H9 (cell line): Measurements from ENCODE around the gene TRIM44. TPM values are rescaled to one million over a fixed set of nuclear protein-coding genes. Genes with fewer than 3 reads are reported as not detected.

ENCODE experiments used
- DNase-seq: peaks from one replicate; pipeline ENCODE4 v3.0.0-alpha.2; 2017
- H2AFZ ChIP-seq: one replicate; pipeline ENCODE4 v1.6.1; 2013; ENCODE audit warnings: mild to moderate bottlenecking, low read length, control low read depth, moderate library complexity
- H2AK5ac ChIP-seq: 2 replicates; pipeline ENCODE4 v1.6.1; 2013; ENCODE audit warnings: low read length, control low read depth, mixed read lengths; ENCODE audit not compliant: insufficient read length
- H2BK120ac ChIP-seq: one replicate; pipeline ENCODE4 v1.6.1; 2013; ENCODE audit warnings: low read depth, mild to moderate bottlenecking, low read length, control low read depth, inconsistent platforms; ENCODE audit not compliant: poor library complexity, severe bottlenecking
- H2BK12ac ChIP-seq: 2 replicates; pipeline ENCODE4 v1.6.1; 2013; ENCODE audit warnings: low read length, control low read depth, mixed read lengths, low read depth; ENCODE audit not compliant: insufficient read length
- H2BK15ac ChIP-seq: 2 replicates; pipeline ENCODE4 v1.6.1; 2013; ENCODE audit warnings: low read depth, low read length, control low read depth
- H2BK20ac ChIP-seq: one replicate; pipeline ENCODE4 v1.6.1; 2013; ENCODE audit warnings: low read depth, mild to moderate bottlenecking, low read length, control low read depth, inconsistent platforms; ENCODE audit not compliant: poor library complexity, severe bottlenecking
- H2BK5ac ChIP-seq: 2 replicates; pipeline ENCODE4 v1.6.1; 2013; ENCODE audit warnings: low read length, control low read depth, mixed read lengths; ENCODE audit not compliant: insufficient read length
- H3K14ac ChIP-seq: 2 replicates; pipeline ENCODE4 v1.6.1; 2013; ENCODE audit warnings: low read length, control low read depth; ENCODE audit not compliant: insufficient read depth
- H3K18ac ChIP-seq: 2 replicates; pipeline ENCODE4 v1.6.1; 2013; ENCODE audit warnings: low read depth, mild to moderate bottlenecking, mixed read lengths, low read length, control low read depth; ENCODE audit not compliant: insufficient read length
- H3K23ac ChIP-seq: 2 replicates; pipeline ENCODE4 v1.6.1; 2013; ENCODE audit warnings: low read length, control low read depth, mixed read lengths, low read depth; ENCODE audit not compliant: insufficient read length
- H3K23me2 ChIP-seq: 2 replicates; pipeline ENCODE4 v1.6.1; 2013; ENCODE audit warnings: low read depth, mild to moderate bottlenecking, mixed read lengths, low read length, control low read depth; ENCODE audit not compliant: insufficient read length, poor library complexity, severe bottlenecking
- H3K27ac ChIP-seq: 2 replicates; pipeline ENCODE4 v1.5.1; 2013; ENCODE audit warnings: low read length, control low read depth, mixed read lengths, low read depth; ENCODE audit not compliant: insufficient read length
- H3K27me3 ChIP-seq: 2 replicates; pipeline ENCODE4 v1.6.1; 2013; ENCODE audit warnings: low read length, control low read depth, inconsistent platforms; ENCODE audit not compliant: insufficient read depth
- H3K4ac ChIP-seq: 2 replicates; pipeline ENCODE4 v1.6.1; 2013; ENCODE audit warnings: low read depth, mild to moderate bottlenecking, control low read depth, inconsistent platforms, low read length, moderate library complexity
- H3K4me1 ChIP-seq: 2 replicates; pipeline ENCODE4 v1.6.1; 2013; ENCODE audit warnings: low read length, control low read depth, inconsistent platforms; ENCODE audit not compliant: insufficient read depth
- H3K4me2 ChIP-seq: 2 replicates; pipeline ENCODE4 v1.6.1; 2013; ENCODE audit warnings: low read length, control low read depth, mixed read lengths; ENCODE audit not compliant: insufficient read length, insufficient read depth
- H3K56ac ChIP-seq: 2 replicates; pipeline ENCODE4 v1.6.1; 2013; ENCODE audit warnings: low read depth, mild to moderate bottlenecking, mixed read lengths, low read length, control low read depth; ENCODE audit not compliant: insufficient read length
- H3K79me1 ChIP-seq: 2 replicates; pipeline ENCODE4 v1.6.1; 2013; ENCODE audit warnings: low read depth, mild to moderate bottlenecking, moderate library complexity, low read length, control low read depth, inconsistent platforms; ENCODE audit not compliant: insufficient read depth, poor library complexity, severe bottlenecking
- H3K79me2 ChIP-seq: 2 replicates; pipeline ENCODE4 v1.6.1; 2013; ENCODE audit warnings: low read length, control low read depth, inconsistent platforms; ENCODE audit not compliant: insufficient read depth
- H3K9ac ChIP-seq: 2 replicates; pipeline ENCODE4 v1.6.1; 2013; ENCODE audit warnings: low read length, control low read depth, mixed read lengths; ENCODE audit not compliant: insufficient read length; ENCODE audit errors: extremely low read depth
- H3K9me3 ChIP-seq: one replicate; pipeline ENCODE4 v1.6.1; 2013; ENCODE audit warnings: low read depth, low read length, inconsistent platforms; ENCODE audit not compliant: control insufficient read depth
- H3T11ph ChIP-seq: one replicate; pipeline ENCODE4 v1.6.1; 2013; ENCODE audit warnings: mild to moderate bottlenecking, low read length, control low read depth, inconsistent platforms
- H4K20me1 ChIP-seq: one replicate; pipeline ENCODE4 v1.6.1; 2013; ENCODE audit not compliant: control insufficient read depth, insufficient read length, insufficient read depth
- H4K5ac ChIP-seq: 2 replicates; pipeline ENCODE4 v1.6.1; 2013; ENCODE audit warnings: low read depth, mild to moderate bottlenecking, mixed read lengths, low read length, control low read depth; ENCODE audit not compliant: insufficient read length
- H4K8ac ChIP-seq: replicated peaks from 2 replicates; pipeline ENCODE4 v1.6.1; 2013; ENCODE audit warnings: low read length, control low read depth, mixed read lengths, low read depth; ENCODE audit not compliant: insufficient read length
- H4K91ac ChIP-seq: 2 replicates; pipeline ENCODE4 v1.6.1; 2013; ENCODE audit warnings: low read depth, mild to moderate bottlenecking, moderate library complexity, mixed read lengths, low read length, control low read depth; ENCODE audit not compliant: insufficient read length
- H3K27ac Mint-ChIP-seq, 3 experiments: 2 replicates in 2 of 3; 3 replicates in 1 of 3; pipeline ENCODE4 v1.8.0; 2020 to 2021; ENCODE audit warnings: mixed read lengths in 3 of 3, mild to moderate bottlenecking in 1 of 3, moderate library complexity in 1 of 3
- H3K27me3 Mint-ChIP-seq: 2 replicates; pipeline ENCODE4 v1.8.0; 2021; ENCODE audit warnings: low read depth, mild to moderate bottlenecking, moderate library complexity, mixed read lengths
- H3K36me3 Mint-ChIP-seq, 3 experiments: 2 replicates in 2 of 3; 3 replicates in 1 of 3; pipeline ENCODE4 v1.8.0; 2020 to 2021; ENCODE audit warnings: low read depth in 3 of 3, mixed read lengths in 3 of 3; ENCODE audit not compliant: insufficient read depth in 1 of 3
- H3K4me1 Mint-ChIP-seq, 2 experiments: 2 replicates each; pipeline ENCODE4 v1.8.0; 2020; ENCODE audit warnings: mixed read lengths in 2 of 2
- H3K4me3 Mint-ChIP-seq, 2 experiments: 2 replicates in 1 of 2; 3 replicates in 1 of 2; pipeline ENCODE4 v1.8.0; 2020 to 2021; ENCODE audit warnings: mild to moderate bottlenecking in 2 of 2, mixed read lengths in 2 of 2, moderate library complexity in 1 of 2
- H3K9me3 Mint-ChIP-seq, 2 experiments: 2 replicates in 1 of 2; 3 replicates in 1 of 2; pipeline ENCODE4 v1.8.0; 2020; ENCODE audit warnings: mild to moderate bottlenecking in 2 of 2, mixed read lengths in 2 of 2, moderate library complexity in 1 of 2
- CTCF ChIP-seq: fragments of 200-600 bp; sonication (generic); conservative IDR thresholded peaks from 3 replicates; pipeline ENCODE4 v1.8.0; 2021; ENCODE audit warnings: antibody characterized with exemption, mild to moderate bottlenecking
- WGBS: extraction: QIAGEN DNeasy Blood & Tissue Kit; methylation state at CpG from one replicate; pipeline ENCODE4 v1.1.7; 2013; ENCODE audit warnings: missing lambda C conversion rate, low lambda C conversion rate, mixed read lengths; ENCODE audit not compliant: insufficient read length; ENCODE audit errors: extremely low coverage; 5-methylcytosine and 5-hydroxymethylcytosine counted together
- total RNA-seq: library from RNA; stranded (reverse); gene quantifications from 2 replicates; pipeline ENCODE4 v1.2.1, GENCODE V29; 2021

TRIM44 gene
- total RNA-seq, 1 experiment from 2014 or later, result 37.7 TPM

- no peak overlapping the region for H2BK20ac ChIP-seq
- no peak overlapping the region for H2BK12ac ChIP-seq
- no peak overlapping the region for H2AFZ ChIP-seq
- H3K23ac ChIP-seq, result no peak overlapping the region
- H3K18ac ChIP-seq, result no peak overlapping the region
- Mint-ChIP-seq H3K27ac (no peak overlapping the region), H3K4me1 (peaks cover 0 to 9% of the 10 kb centered on the region in 2 experiments; a peak in 2 of 4 replicates), H3K4me3 (no peak overlapping the region), H3K36me3 (peaks cover 4 to 18% (median 6%) of the 10 kb centered on the region in 3 experiments), H3K9me3 (peaks cover 15 to 18% of the 10 kb centered on the region in 2 experiments), H3K27me3 (peaks cover 3% of the 10 kb centered on the region)
- no peaks in the 10 kb centered on the region for H3K4me1 ChIP-seq
- no peaks in the 10 kb centered on the region for H3K79me2 ChIP-seq
- H3T11ph ChIP-seq, result no peak overlapping the region
- no peak overlapping the region for H3K9ac ChIP-seq
- DNase-seq, result no peak
- no peaks in the 10 kb centered on the region for H3K27me3 ChIP-seq
- WGBS, result no CpG with 5 or more reads among the region's 3 CpGs
- H3K9me3 ChIP-seq, result no peaks in the 10 kb centered on the region
- no peak overlapping the region for H3K14ac ChIP-seq
- H2BK120ac ChIP-seq, result no peak overlapping the region
- no peak overlapping the region for H3K4ac ChIP-seq
- no peak overlapping the region for H4K8ac ChIP-seq
- H4K5ac ChIP-seq, result no peak overlapping the region
- H4K91ac ChIP-seq, result no peak overlapping the region
- no peaks in the 10 kb centered on the region for H4K20me1 ChIP-seq
- no peak overlapping the region for H3K56ac ChIP-seq
- no peak overlapping the region for H2AK5ac ChIP-seq
- TF ChIP-seq CTCF, result no peak
- H2BK5ac ChIP-seq, result no peak overlapping the region
- no peak overlapping the region for H3K4me2 ChIP-seq
- H3K27ac ChIP-seq, result no peak overlapping the region
- no peak overlapping the region for H2BK15ac ChIP-seq
- no peaks in the 10 kb centered on the region for H3K79me1 ChIP-seq
- no peaks in the 10 kb centered on the region for H3K23me2 ChIP-seq
These were observed 179.2 kb downstream of the TRIM44 start for GRCh38 chr11:35841733-35842132.
